Subcutaneous abdominal adipose tissue (tissue), 5 donors: ENCODE results near the gene AHCYL2.
"Not testable (repeated sequence)": the region's sequence is repeated elsewhere in the genome, so short reads cannot be mapped to it uniquely, and the experiment has no call there.

Source experiments
- H3K27ac ChIP-seq: one replicate; pipeline ENCODE4 v1.7.0; 2013; ENCODE audit warnings: low read depth, mild to moderate bottlenecking, inconsistent platforms, low read length, moderate library complexity
- H3K27me3 ChIP-seq, 5 donors: one replicate each; pipeline ENCODE4 v1.7.0; 2013; ENCODE audit warnings: low read length in 5 of 5, inconsistent platforms in 1 of 5; ENCODE audit not compliant: control insufficient read depth in 5 of 5, insufficient read depth in 4 of 5
- H3K36me3 ChIP-seq, 5 donors: one replicate each; pipeline ENCODE4 v1.7.0; 2013; ENCODE audit warnings: low read length in 5 of 5; ENCODE audit not compliant: control insufficient read depth in 5 of 5, insufficient read depth in 5 of 5
- H3K4me1 ChIP-seq, 5 donors: one replicate each; pipeline ENCODE4 v1.7.0; 2013; ENCODE audit warnings: low read length in 5 of 5, mild to moderate bottlenecking in 3 of 5, moderate library complexity in 1 of 5; ENCODE audit not compliant: control insufficient read depth in 5 of 5, insufficient read depth in 5 of 5
- H3K4me3 ChIP-seq, 5 donors: one replicate each; pipeline ENCODE4 v1.7.0; 2013; ENCODE audit warnings: low read length in 5 of 5, low read depth in 1 of 5
- H3K9ac ChIP-seq, 5 donors: one replicate each; pipeline ENCODE4 v1.7.0; 2013; ENCODE audit warnings: low read length in 5 of 5, mild to moderate bottlenecking in 4 of 5, moderate library complexity in 3 of 5
- H3K9me3 ChIP-seq, 5 donors: one replicate each; pipeline ENCODE4 v1.7.0; 2013; ENCODE audit warnings: low read length in 5 of 5; ENCODE audit not compliant: control insufficient read depth in 5 of 5
- donor health status: healthy.
- donor health status: healthy.
- donor health status: healthy.
- donor health status: healthy.
- donor health status: healthy.

AHCYL2 gene

DNA sequence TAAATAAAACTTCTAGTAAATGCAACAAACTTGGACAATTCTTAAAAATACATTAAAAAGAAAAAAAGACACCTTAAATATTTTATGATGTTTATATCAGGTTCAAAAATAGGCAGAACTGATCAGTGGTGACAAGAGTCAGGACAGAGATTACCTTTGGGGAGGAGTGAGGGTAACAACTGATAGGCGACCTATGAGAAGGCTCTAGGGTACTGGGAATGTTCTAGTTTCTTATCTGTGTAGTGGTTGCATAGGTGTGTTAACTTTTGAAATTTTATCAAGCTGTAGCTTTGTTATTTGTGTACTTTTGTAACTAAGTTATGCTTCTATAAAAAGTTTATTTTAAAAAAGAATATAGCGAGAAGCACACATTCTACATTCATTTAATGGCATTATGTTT is 134.3 kb downstream of the AHCYL2 start:
- no peak overlapping the region for H3K9ac ChIP-seq
- no peaks in the 10 kb centered on the region for H3K4me1 ChIP-seq
- no peaks in the 10 kb centered on the region for H3K36me3 ChIP-seq
- no peaks in the 10 kb centered on the region for H3K9me3 ChIP-seq
- no peak overlapping the region for H3K4me3 ChIP-seq
- H3K27me3 ChIP-seq = no peaks in the 10 kb centered on the region
- no peak overlapping the region for H3K27ac ChIP-seq

GRCh38 chr7:129359638-129360037 is 134.8 kb downstream of the AHCYL2 start:
- Histone ChIP-seq H3K27ac (no peak overlapping the region), H3K4me1 (no peaks in the 10 kb centered on the region), H3K9ac (no peak overlapping the region), H3K4me3 (no peak overlapping the region), H3K9me3 (no peaks in the 10 kb centered on the region), H3K27me3 (no peaks in the 10 kb centered on the region), H3K36me3 (no peaks in the 10 kb centered on the region)

GRCh38 chr7:129361771-129362170 is 136.9 kb downstream of the AHCYL2 start:
- no peaks in the 10 kb centered on the region for H3K4me1 ChIP-seq
- H3K9ac ChIP-seq = no peak overlapping the region
- H3K9me3 ChIP-seq = no peaks in the 10 kb centered on the region
- H3K36me3 ChIP-seq = no peaks in the 10 kb centered on the region
- no peak overlapping the region for H3K27ac ChIP-seq
- no peaks in the 10 kb centered on the region for H3K27me3 ChIP-seq
- H3K4me3 ChIP-seq = no peak overlapping the region

GRCh38 chr7:129362496-129362895 is 137.7 kb downstream of the AHCYL2 start:
- no peak overlapping the region for H3K27ac ChIP-seq
- H3K4me1 ChIP-seq = no peaks in the 10 kb centered on the region
- no peaks in the 10 kb centered on the region for H3K27me3 ChIP-seq
- H3K9ac ChIP-seq = no peak overlapping the region
- H3K4me3 ChIP-seq = no peak overlapping the region
- no peaks in the 10 kb centered on the region for H3K36me3 ChIP-seq
- H3K9me3 ChIP-seq = no peaks in the 10 kb centered on the region

DNA sequence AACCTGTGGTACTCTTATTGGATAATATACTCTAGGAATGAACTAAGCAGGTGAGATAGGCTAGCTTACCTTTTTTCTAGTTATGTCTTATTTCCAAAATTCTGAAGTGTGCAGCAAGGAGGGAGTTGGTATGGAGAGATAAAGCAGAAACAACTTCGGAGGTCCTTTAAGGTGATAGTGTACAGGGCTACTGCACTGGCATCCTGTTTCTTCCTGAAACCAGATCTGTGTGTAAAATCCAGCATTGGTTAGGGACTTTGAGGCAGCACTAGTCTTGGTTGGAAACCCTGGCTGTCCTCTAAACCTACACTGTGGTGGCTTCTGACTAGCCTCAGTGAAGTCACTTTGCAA is 142.5 kb downstream of the AHCYL2 start:
- H3K4me1 ChIP-seq = peaks cover 0 to 8% (median 7%) of the 10 kb centered on the region in 5 donors
- H3K36me3 ChIP-seq = no peaks in the 10 kb centered on the region
- no peaks in the 10 kb centered on the region for H3K9me3 ChIP-seq
- no peaks in the 10 kb centered on the region for H3K27me3 ChIP-seq
- H3K27ac ChIP-seq = no peak overlapping the region
- H3K4me3 ChIP-seq = no peak overlapping the region
- H3K9ac ChIP-seq = no peak overlapping the region

- no peak overlapping the region for H3K27ac ChIP-seq
- no peaks in the 10 kb centered on the region for H3K36me3 ChIP-seq
- peaks cover 0 to 8% (median 7%) of the 10 kb centered on the region in 5 donors for H3K4me1 ChIP-seq
- H3K4me3 ChIP-seq = peak overlapping the region in 3 of 5 donors; percentile 1 to 12 (median 3)
- H3K9me3 ChIP-seq = no peaks in the 10 kb centered on the region
- no peaks in the 10 kb centered on the region for H3K27me3 ChIP-seq
- H3K9ac ChIP-seq = no peak overlapping the region
These were observed 143.0 kb downstream of the AHCYL2 start for GRCh38 chr7:129367700-129368388.

- Histone ChIP-seq H3K9me3 (no peaks in the 10 kb centered on the region), H3K27ac (no peak overlapping the region), H3K4me1 (peaks cover 0 to 8% (median 7%) of the 10 kb centered on the region in 5 donors), H3K4me3 (no peak overlapping the region), H3K36me3 (no peaks in the 10 kb centered on the region), H3K9ac (no peak overlapping the region), H3K27me3 (no peaks in the 10 kb centered on the region)
These were observed 143.7 kb downstream of the AHCYL2 start for GRCh38 chr7:129368389-129368986.

GRCh38 chr7:129369447-129369846 is 144.6 kb downstream of the AHCYL2 start:
- H3K4me3 ChIP-seq, H3K27me3 ChIP-seq, H3K36me3 ChIP-seq, H3K27ac ChIP-seq, H3K9ac ChIP-seq, H3K4me1 ChIP-seq, H3K9me3 ChIP-seq: not testable (repeated sequence)

DNA sequence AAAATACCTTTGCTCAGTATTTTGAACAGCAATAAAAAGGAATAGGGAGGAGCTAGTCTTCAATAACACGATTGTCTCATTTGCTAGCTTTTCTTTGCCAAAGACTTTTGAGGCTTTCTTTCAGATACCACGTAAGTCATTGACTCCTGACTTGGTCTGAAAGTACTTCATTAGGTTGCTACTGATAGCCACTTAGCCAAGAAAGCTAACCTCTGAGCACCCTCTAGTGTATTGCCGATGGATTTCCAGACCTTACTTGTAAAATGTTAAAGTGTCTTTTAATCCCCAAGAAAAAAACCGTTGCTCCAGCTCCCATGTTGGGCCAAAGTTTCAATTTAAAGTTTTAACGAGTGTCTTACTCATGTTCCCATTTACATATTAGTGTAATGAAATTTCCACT is 146.0 kb downstream of the AHCYL2 start:
- Histone ChIP-seq H3K36me3 (no peaks in the 10 kb centered on the region), H3K4me3 (no peak overlapping the region)

DNA sequence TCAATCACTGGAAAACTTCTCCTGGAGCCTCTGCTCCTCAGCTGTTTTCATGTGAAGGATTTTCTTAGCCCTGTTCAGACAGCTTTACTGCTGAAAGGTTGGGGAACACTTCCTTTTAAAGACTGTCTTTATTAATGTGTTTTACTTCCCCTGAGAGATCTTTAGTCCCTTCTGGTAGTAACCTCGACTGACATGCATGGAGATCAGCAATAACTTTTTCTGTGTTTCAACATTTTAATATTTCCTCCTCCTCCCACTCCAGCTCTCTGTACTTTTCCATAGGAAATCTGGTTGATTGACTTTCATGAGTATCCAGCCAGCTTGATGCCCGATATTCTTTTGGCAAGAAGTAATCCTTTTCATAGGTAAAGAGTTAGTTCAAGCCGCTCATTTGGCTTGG is 146.7 kb downstream of the AHCYL2 start:
- peaks cover 0 to 8% (median 7%) of the 10 kb centered on the region in 5 donors for H3K4me1 ChIP-seq
- H3K9me3 ChIP-seq = no peaks in the 10 kb centered on the region
- no peaks in the 10 kb centered on the region for H3K36me3 ChIP-seq
- H3K27me3 ChIP-seq = no peaks in the 10 kb centered on the region
- no peak overlapping the region for H3K4me3 ChIP-seq
- peak overlapping the region in 1 of 5 donors; percentile 18 for H3K9ac ChIP-seq
- no peak overlapping the region for H3K27ac ChIP-seq

More for the DNA sequence above, 146.0 kb downstream of the AHCYL2 start:
- H3K9me3 ChIP-seq = no peaks in the 10 kb centered on the region
- peaks cover 0 to 8% (median 7%) of the 10 kb centered on the region in 5 donors for H3K4me1 ChIP-seq
- H3K27me3 ChIP-seq = no peaks in the 10 kb centered on the region
- no peak overlapping the region for H3K27ac ChIP-seq
- peak overlapping the region in 1 of 5 donors; percentile 18 for H3K9ac ChIP-seq
